ENCODE results near the gene FBXW9. TPM values are rescaled to one million over a fixed set of nuclear protein-coding genes. Genes with fewer than 3 reads are reported as not detected.

FBXW9 gene
- total and polyA plus RNA-seq, 11 donors = 1.0 to 5.0 (median 2.4) TPM

DNA sequence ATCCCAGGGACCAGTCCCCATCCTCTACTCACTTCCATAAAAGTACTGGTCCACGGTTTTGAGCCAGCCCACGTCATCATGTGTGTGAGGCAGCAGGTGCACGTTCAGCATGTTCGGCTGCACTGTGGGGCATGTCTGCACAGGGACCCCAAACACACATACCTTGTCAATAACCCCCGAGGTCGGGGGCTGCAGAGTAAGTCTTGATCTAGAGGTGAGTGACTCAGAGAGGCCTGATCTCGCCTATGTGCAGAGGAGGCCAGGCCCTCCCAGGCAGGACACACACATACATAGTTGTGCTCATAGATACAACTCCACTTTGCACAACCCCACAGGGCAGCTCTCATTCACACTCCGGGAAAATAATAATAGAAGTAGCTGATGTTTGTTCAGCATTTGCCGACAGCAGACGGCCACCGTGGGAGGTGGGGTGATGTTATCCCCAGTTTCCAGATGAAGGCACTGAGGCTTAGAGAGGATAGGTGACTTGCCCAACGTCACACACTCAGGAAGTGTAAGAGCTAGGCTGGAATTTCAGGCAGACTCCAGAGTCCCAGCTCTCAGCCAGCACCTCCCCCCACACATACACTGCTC, 30.7 kb downstream of the FBXW9 start:
- Histone ChIP-seq H3K9me3 (no peaks in the 10 kb centered on the region), H3K27me3 (no peaks in the 10 kb centered on the region), H3K36me3 (peaks cover 0 to 48% (median 32%) of the 10 kb centered on the region in 9 donors), H3K27ac (peak overlapping the region in 6 of 12 donors; percentile 45 to 90 (median 84)), H3K4me3 (peak overlapping the region; percentile 55 to 97 (median 88)), H3K4me1 (peaks cover 9 to 50% (median 38%) of the 10 kb centered on the region in 12 donors)
- TF ChIP-seq, protein P1, sequence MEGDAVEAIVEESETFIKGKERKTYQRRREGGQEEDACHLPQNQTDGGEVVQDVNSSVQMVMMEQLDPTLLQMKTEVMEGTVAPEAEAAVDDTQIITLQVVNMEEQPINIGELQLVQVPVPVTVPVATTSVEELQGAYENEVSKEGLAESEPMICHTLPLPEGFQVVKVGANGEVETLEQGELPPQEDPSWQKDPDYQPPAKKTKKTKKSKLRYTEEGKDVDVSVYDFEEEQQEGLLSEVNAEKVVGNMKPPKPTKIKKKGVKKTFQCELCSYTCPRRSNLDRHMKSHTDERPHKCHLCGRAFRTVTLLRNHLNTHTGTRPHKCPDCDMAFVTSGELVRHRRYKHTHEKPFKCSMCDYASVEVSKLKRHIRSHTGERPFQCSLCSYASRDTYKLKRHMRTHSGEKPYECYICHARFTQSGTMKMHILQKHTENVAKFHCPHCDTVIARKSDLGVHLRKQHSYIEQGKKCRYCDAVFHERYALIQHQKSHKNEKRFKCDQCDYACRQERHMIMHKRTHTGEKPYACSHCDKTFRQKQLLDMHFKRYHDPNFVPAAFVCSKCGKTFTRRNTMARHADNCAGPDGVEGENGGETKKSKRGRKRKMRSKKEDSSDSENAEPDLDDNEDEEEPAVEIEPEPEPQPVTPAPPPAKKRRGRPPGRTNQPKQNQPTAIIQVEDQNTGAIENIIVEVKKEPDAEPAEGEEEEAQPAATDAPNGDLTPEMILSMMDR (IDR thresholded peaks at IDR 0.05) = no peak
- TF ChIP-seq POLR2A (IDR thresholded peaks at IDR 0.05) = no peak
- intact Hi-C loops (cut with DNase I) = loop anchor here in 1 of 10 donors (5.0 kb wide), 1 partner anchor 103 kb away; no protein-coding TSS in a partner anchor
- no peak for ATAC-seq
- 48 to 62% (median 60%) methylated on average over 8 to 12 of the region's 12 CpGs for WGBS, 4 donors
- DNase-seq = no peak

- peaks cover 6 to 45% (median 33%) of the 10 kb centered on the region in 12 donors for H3K4me1 ChIP-seq
- no peak for TF ChIP-seq POLR2A (IDR thresholded peaks at IDR 0.05)
- TF ChIP-seq, protein P1 (IDR thresholded peaks at IDR 0.05) = no peak
- peak in 2 of 4 donors; percentile 12 to 21 for ATAC-seq
- peak; percentile 52 to 78 (median 65) for DNase-seq
- peak overlapping the region in 1 of 12 donors; percentile 90 for H3K27ac ChIP-seq
- H3K4me3 ChIP-seq = peak overlapping the region in 7 of 12 donors; percentile 72 to 97 (median 93)
- intact Hi-C loops (cut with DNase I) = loop anchor here in 1 of 10 donors (5.0 kb wide), 1 partner anchor 103 kb away; no protein-coding TSS in a partner anchor
- H3K36me3 ChIP-seq = peaks cover 0 to 53% (median 38%) of the 10 kb centered on the region in 9 donors
- no peaks in the 10 kb centered on the region for H3K27me3 ChIP-seq
- 74 to 92% (median 85%) methylated on average over 10 of the region's 10 CpGs for WGBS, 4 donors
- no peaks in the 10 kb centered on the region for H3K9me3 ChIP-seq
Observed at GRCh38 chr19:12665281-12665573, 31.2 kb downstream of the FBXW9 start.

DNA sequence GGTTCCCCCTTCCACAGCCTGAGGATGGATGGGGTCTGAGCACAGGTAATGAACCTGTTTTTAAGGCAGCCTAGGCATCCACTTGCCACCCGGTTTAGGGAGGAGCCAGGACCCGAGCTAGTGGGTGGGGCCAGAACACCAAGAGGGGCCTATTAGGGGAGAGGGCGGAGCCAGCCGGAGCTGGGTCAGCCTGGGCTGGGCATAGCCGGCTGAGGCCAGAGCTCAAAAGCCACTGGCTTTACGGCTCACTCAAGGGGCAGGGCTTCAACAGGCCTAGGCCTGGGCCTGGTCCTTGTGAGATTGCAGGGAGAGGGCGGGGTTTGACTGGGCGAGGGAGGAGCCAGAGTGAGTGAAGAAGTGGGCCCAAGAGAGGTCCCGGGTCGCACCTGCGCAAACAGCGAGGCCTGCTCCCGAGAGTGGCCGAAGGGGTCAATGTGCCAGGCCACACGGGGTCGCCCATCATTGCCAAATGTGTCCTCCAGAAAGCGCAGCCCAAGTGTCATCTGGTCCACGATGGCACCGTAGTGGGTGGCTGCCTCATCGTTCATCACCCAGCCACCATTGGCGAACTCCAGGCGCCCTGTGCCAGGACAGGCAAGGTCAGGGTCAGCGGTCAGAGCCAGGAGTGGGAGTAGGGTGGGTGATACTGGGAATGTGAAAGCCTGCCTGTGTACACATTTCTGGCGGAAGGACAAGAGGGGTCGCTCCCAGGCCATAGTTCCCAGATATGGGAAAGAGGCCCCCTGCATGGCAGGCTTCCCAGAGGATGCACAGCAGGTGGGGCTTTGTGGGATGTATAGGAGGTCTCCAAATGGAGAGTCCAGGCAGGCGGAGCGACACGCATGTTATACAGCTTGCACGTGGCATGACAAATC, 31.8 kb downstream of the FBXW9 start:
- DNase-seq (no peak), ATAC-seq (no peak)
- Histone ChIP-seq H3K4me1 (peaks cover 4 to 41% (median 28%) of the 10 kb centered on the region in 12 donors), H3K4me3 (peak overlapping the region in 2 of 12 donors; percentile 74 to 96), H3K27me3 (no peaks in the 10 kb centered on the region), H3K36me3 (peaks cover 0 to 59% (median 44%) of the 10 kb centered on the region in 9 donors), H3K27ac (peak overlapping the region in 1 of 12 donors; percentile 90), H3K9me3 (no peaks in the 10 kb centered on the region)
- TF ChIP-seq POLR2A (IDR thresholded peaks at IDR 0.05) = no peak
- intact Hi-C loops (cut with DNase I) = loop anchor here in 1 of 10 donors (5.0 kb wide), 1 partner anchor 102 kb away; no protein-coding TSS in a partner anchor
- WGBS, 4 donors = 82 to 90% (median 87%) methylated on average over 26 to 29 of the region's 29 CpGs

DNA sequence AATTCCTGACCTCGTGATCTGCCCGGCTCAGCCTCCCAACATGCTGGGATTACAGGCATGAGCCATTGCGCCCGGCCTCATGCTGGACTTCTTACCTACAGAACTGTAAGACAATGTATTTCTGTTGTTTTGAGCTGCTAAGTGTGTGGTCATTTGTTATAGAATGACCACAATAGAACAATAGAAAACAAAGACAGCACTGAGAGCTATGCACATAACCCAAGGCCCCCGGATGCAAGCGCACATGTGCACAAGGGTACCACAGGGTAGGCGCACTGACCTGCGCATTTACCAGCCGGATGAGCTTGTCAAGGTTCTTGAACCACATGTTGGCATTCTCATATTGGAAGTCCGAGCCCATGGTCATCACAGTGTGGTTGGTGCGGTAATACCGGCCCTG, 35.5 kb downstream of the FBXW9 start:
- H3K4me1 ChIP-seq = peaks cover 0 to 19% (median 6%) of the 10 kb centered on the region in 12 donors
- no peaks in the 10 kb centered on the region for H3K27me3 ChIP-seq
- DNase-seq (no peak), ATAC-seq (no peak)
- H3K9me3 ChIP-seq = no peaks in the 10 kb centered on the region
- intact Hi-C loops (cut with DNase I) = no loop called here
- no peak for TF ChIP-seq POLR2A (IDR thresholded peaks at IDR 0.05)
- TF ChIP-seq, protein P1 (IDR thresholded peaks at IDR 0.05) = no peak
- WGBS, 4 donors = 88 to 97% (median 93%) methylated on average over 12 of the region's 12 CpGs
- no peak overlapping the region for H3K27ac ChIP-seq
- H3K36me3 ChIP-seq = peaks cover 0 to 89% (median 67%) of the 10 kb centered on the region in 9 donors
- H3K4me3 ChIP-seq = no peak overlapping the region
